HG02943 (cell line): Measurements from ENCODE around the gene SERPINA6.
"Not testable (repeated sequence)": the region's sequence is repeated elsewhere in the genome, so short reads cannot be mapped to it uniquely, and the experiment has no call there.

Experiments
- ATAC-seq: cut with Tn5 transposase; IDR thresholded peaks from one replicate; pipeline ENCODE4 v1.9.1; 2021; ENCODE audit warnings: mild to moderate bottlenecking, low read depth, moderate library complexity; ENCODE audit not compliant: unreplicated experiment

SERPINA6 gene

GRCh38 chr14:94354638-94355185, 31.6 kb upstream of the SERPINA6 start:
- ATAC-seq: no peak

GRCh38 chr14:94354190-94354589, 31.1 kb upstream of the SERPINA6 start:
- ATAC-seq: not testable (repeated sequence)

- no peak for ATAC-seq
Observed at GRCh38 chr14:94349276-94349675, 26.1 kb upstream of the SERPINA6 start.

GRCh38 chr14:94348836-94349235, 25.7 kb upstream of the SERPINA6 start:
- ATAC-seq: no peak

GRCh38 chr14:94346841-94347240, 23.7 kb upstream of the SERPINA6 start:
- no peak for ATAC-seq

- ATAC-seq: not testable (repeated sequence)
Observed at GRCh38 chr14:94346065-94346786, 23.1 kb upstream of the SERPINA6 start.

GRCh38 chr14:94345344-94346064, 22.4 kb upstream of the SERPINA6 start:
- no peak for ATAC-seq

GRCh38 chr14:94344389-94344788, 21.3 kb upstream of the SERPINA6 start:
- no peak for ATAC-seq

- no peak for ATAC-seq
Observed at GRCh38 chr14:94343238-94344005, 20.3 kb upstream of the SERPINA6 start.

- ATAC-seq: no peak
Observed at GRCh38 chr14:94342334-94342934, 19.3 kb upstream of the SERPINA6 start.

GRCh38 chr14:94341656-94342333, 18.7 kb upstream of the SERPINA6 start:
- no peak for ATAC-seq

GRCh38 chr14:94340533-94340932, 17.4 kb upstream of the SERPINA6 start:
- no peak for ATAC-seq

- ATAC-seq: no peak
Observed at GRCh38 chr14:94338023-94338422, 14.9 kb upstream of the SERPINA6 start.

- ATAC-seq: no peak
Observed at GRCh38 chr14:94337274-94337673, 14.1 kb upstream of the SERPINA6 start.

GRCh38 chr14:94334872-94335271, 11.7 kb upstream of the SERPINA6 start:
- ATAC-seq: no peak

- ATAC-seq: no peak
Observed at GRCh38 chr14:94332587-94332986, 9.5 kb upstream of the SERPINA6 start.

GRCh38 chr14:94332063-94332583, 9.0 kb upstream of the SERPINA6 start:
- no peak for ATAC-seq

- ATAC-seq: no peak
Observed at GRCh38 chr14:94331462-94331861, 8.3 kb upstream of the SERPINA6 start.

GRCh38 chr14:94330857-94331256, 7.7 kb upstream of the SERPINA6 start:
- no peak for ATAC-seq

- ATAC-seq: no peak
Observed at GRCh38 chr14:94330432-94330831, 7.3 kb upstream of the SERPINA6 start.
